HG02884 (cell line): ENCODE data around the gene KCTD3.

Source experiments
- ATAC-seq: cut with Tn5 transposase; IDR thresholded peaks from one replicate; pipeline ENCODE4 v1.9.1; 2021; ENCODE audit warnings: mild to moderate bottlenecking, moderate library complexity; ENCODE audit not compliant: unreplicated experiment

KCTD3 gene

GRCh38 chr1:215650446-215651149, 83.5 kb downstream of the KCTD3 start:
- no peak for ATAC-seq

- ATAC-seq: no peak
Observed at GRCh38 chr1:215651867-215652266, 84.8 kb downstream of the KCTD3 start.

GRCh38 chr1:215652371-215652770, 85.3 kb downstream of the KCTD3 start:
- no peak for ATAC-seq

- ATAC-seq: no peak
Observed at GRCh38 chr1:215657047-215657446, 89.9 kb downstream of the KCTD3 start.

DNA sequence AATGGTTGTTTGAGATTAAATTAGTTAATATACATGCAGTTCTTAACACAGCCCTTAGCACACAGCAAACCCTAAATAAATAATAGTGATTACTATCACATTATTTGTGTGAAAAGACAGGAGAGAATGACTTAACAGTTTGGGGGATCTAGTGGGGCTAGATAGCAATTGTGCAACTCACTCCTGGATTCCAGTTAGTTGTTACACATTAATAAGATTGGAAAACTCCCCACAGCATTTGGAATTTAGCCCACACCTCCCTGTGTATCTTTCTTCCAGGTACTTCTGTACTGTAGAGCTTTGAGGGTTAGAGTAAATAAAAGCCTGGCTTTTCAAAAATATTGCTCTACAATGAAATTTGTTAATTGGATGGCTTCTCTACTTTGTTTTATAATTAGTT, 93.2 kb downstream of the KCTD3 start:
- ATAC-seq: no peak

- ATAC-seq: no peak
Observed at GRCh38 chr1:215661033-215661432, 93.9 kb downstream of the KCTD3 start.

GRCh38 chr1:215665215-215665614, 98.1 kb downstream of the KCTD3 start:
- ATAC-seq: peak; percentile 50

GRCh38 chr1:215667761-215668160, 100.7 kb downstream of the KCTD3 start:
- ATAC-seq: no peak

GRCh38 chr1:215669806-215670491, 102.8 kb downstream of the KCTD3 start:
- ATAC-seq: no peak
